PC-9 (cell line): ENCODE results near the gene ANKRD9. TPM values are rescaled to one million over a fixed set of nuclear protein-coding genes. Genes with fewer than 3 reads are reported as not detected.

ENCODE experiments used
- BruUV-seq: library from RNA; stranded (reverse); fragments of 400-500 nt; replicated peaks from 2 replicates; lab custom pipeline; 2021; lab: Mats Ljungman, UMichigan
- CTCF ChIA-PET: fragments of 300-600 bp; sonication (Branson Sonifier 250); formaldehyde crosslinking; loops from one replicate; lab custom pipeline; 2022; ENCODE audit warnings: antibody characterized with exemption; lab: Charles Lee
- POLR2A ChIA-PET: fragments of 300-600 bp; sonication (Branson Sonifier 250); formaldehyde crosslinking; loops from one replicate; lab custom pipeline; 2022; ENCODE audit warnings: antibody characterized with exemption; ENCODE audit not compliant: unreplicated experiment; lab: Charles Lee
- DNase-seq, 2 experiments: peaks; one replicate each; pipeline versions ENCODE4 v3.0.0 to v3.0.0-alpha.2; 2015 to 2022; ENCODE audit warnings: mixed read lengths in 1 of 2
- H2AFZ ChIP-seq: fragments of 200-600 bp; sonication (generic); 2 replicates; pipeline ENCODE4 v1.8.1; 2017; ENCODE audit warnings: antibody characterized with exemption
- H3F3A ChIP-seq: fragments of 200-600 bp; sonication (generic); 2 replicates; pipeline ENCODE4 v1.8.1; 2017; ENCODE audit warnings: antibody characterized with exemption, mild to moderate bottlenecking, low read depth; ENCODE audit not compliant: insufficient read depth
- H3K27ac ChIP-seq: fragments of 200-600 bp; sonication (generic); 2 replicates; pipeline ENCODE4 v1.6.1; 2016; ENCODE audit warnings: mixed run types
- H3K27me3 ChIP-seq: fragments of 200-600 bp; sonication (generic); 2 replicates; pipeline ENCODE4 v1.6.1; 2016; ENCODE audit warnings: low read depth, mixed run types; ENCODE audit not compliant: insufficient read depth
- H3K36me3 ChIP-seq: fragments of 200-600 bp; sonication (generic); 2 replicates; pipeline ENCODE4 v1.6.1; 2016; ENCODE audit warnings: low read depth, mixed run types
- H3K4me1 ChIP-seq: fragments of 200-600 bp; sonication (generic); replicated peaks from 2 replicates; pipeline ENCODE4 v1.6.1; 2016; ENCODE audit warnings: mixed run types; ENCODE audit not compliant: insufficient read depth
- H3K4me2 ChIP-seq: fragments of 200-600 bp; sonication (generic); 2 replicates; pipeline ENCODE4 v1.6.1; 2017; ENCODE audit warnings: mixed run types
- H3K4me3 ChIP-seq: fragments of 200-600 bp; sonication (generic); 2 replicates; pipeline ENCODE4 v1.6.1; 2016; ENCODE audit warnings: mixed run types
- H3K79me2 ChIP-seq: fragments of 200-600 bp; sonication (generic); 2 replicates; pipeline ENCODE4 v1.6.1; 2017; ENCODE audit warnings: low read depth, mixed run types
- H3K9me2 ChIP-seq: fragments of 200-600 bp; sonication (generic); 2 replicates; pipeline ENCODE4 v1.8.1; 2017; ENCODE audit warnings: mild to moderate bottlenecking; ENCODE audit not compliant: insufficient read depth
- H3K9me3 ChIP-seq: fragments of 200-600 bp; sonication (generic); 2 replicates; pipeline ENCODE4 v1.8.1; 2016; ENCODE audit warnings: low read depth; ENCODE audit not compliant: insufficient read depth
- H4K20me1 ChIP-seq: fragments of 200-600 bp; sonication (generic); 2 replicates; pipeline ENCODE4 v1.8.1; 2017; ENCODE audit not compliant: insufficient read depth
- CTCF ChIP-seq: fragments of 200-600 bp; sonication (generic); conservative IDR thresholded peaks from 2 replicates; pipeline ENCODE4 v1.6.1; 2017; ENCODE audit warnings: mixed run types, antibody characterized with exemption, mild to moderate bottlenecking, moderate library complexity
- EZH2 ChIP-seq: fragments of 200-600 bp; sonication (generic); IDR thresholded peaks from 2 replicates; pipeline ENCODE4 v1.8.0; 2017; ENCODE audit warnings: antibody characterized with exemption, low read depth
- intact Hi-C: fragments of 100-400 bp; cut with micrococcal nuclease; formaldehyde crosslinking; loops from one replicate; pipeline ENCODE4 v1.10.0; 2022; ENCODE audit not compliant: unreplicated experiment
- total RNA-seq: library from RNA; stranded (reverse); gene quantifications from 2 replicates; pipeline ENCODE4 v1.2.3, GENCODE V29; 2021

The ANKRD9 gene
- total RNA-seq, 1 experiment from 2014 or later = 44.6 TPM

GRCh38 chr14:102511538-102511937 lies 2.0 kb upstream of the ANKRD9 start:
- Histone ChIP-seq H3K4me3 (no peak overlapping the region), H4K20me1 (no peaks in the 10 kb centered on the region), H3K79me2 (no peaks in the 10 kb centered on the region), H3K27me3 (no peaks in the 10 kb centered on the region), H3K9me2 (no peaks in the 10 kb centered on the region), H2AFZ (no peak overlapping the region), H3K9me3 (no peaks in the 10 kb centered on the region), H3K4me1 (peaks cover 35% of the 10 kb centered on the region), H3F3A (peaks cover 24% of the 10 kb centered on the region), H3K27ac (no peak overlapping the region), H3K4me2 (peak overlapping the region; percentile 99; the same call in 1 of the 2 replicates), H3K36me3 (no peaks in the 10 kb centered on the region)
- TF ChIP-seq EZH2 (no peak), CTCF (no peak)
- peak in 1 of 2 experiments; percentile 29 for DNase-seq
- ChIA-PET POLR2A (interaction anchor here (0.7 kb wide), 1 partner anchor 935 kb away, joined by 3 read pairs; no protein-coding TSS in a partner anchor), CTCF (no interaction called here)
- no TSS peak for BruUV-seq
- intact Hi-C loops = loop anchor here (2.0 to 10.0 kb wide), 2 partner anchors 547 to 883 kb away; partner anchors contain the start of gene DYNC1H1

- Histone ChIP-seq H3K36me3 (no peaks in the 10 kb centered on the region), H2AFZ (no peak overlapping the region), H4K20me1 (no peaks in the 10 kb centered on the region), H3K27me3 (no peaks in the 10 kb centered on the region), H3K4me3 (peak overlapping the region; percentile 91), H3K79me2 (no peaks in the 10 kb centered on the region), H3K9me2 (no peaks in the 10 kb centered on the region), H3K9me3 (no peaks in the 10 kb centered on the region), H3K4me2 (peak overlapping the region; percentile 99), H3F3A (peaks cover 22% of the 10 kb centered on the region), H3K27ac (no peak overlapping the region), H3K4me1 (peaks cover 31% of the 10 kb centered on the region)
- peak in 1 of 2 experiments; percentile 78 for DNase-seq
- TF ChIP-seq CTCF (no peak), EZH2 (no peak)
- intact Hi-C loops = loop anchor here (2.0 to 10.0 kb wide), 2 partner anchors 546 to 882 kb away; partner anchors contain the start of gene DYNC1H1
- TSS peak; percentile 14 for BruUV-seq
- ChIA-PET CTCF (no interaction called here), POLR2A (interaction anchor here (0.6 to 0.7 kb wide), 3 partner anchors 417 to 935 kb away, joined by 3 to 4 read pairs (median 4); no protein-coding TSS in a partner anchor)
Observed at GRCh38 chr14:102510616-102511520, 1.3 kb upstream of the ANKRD9 start.
